A549 (cell line): ENCODE measurements around the gene BLTP3A. TPM values are rescaled to one million over a fixed set of nuclear protein-coding genes. Genes with fewer than 3 reads are reported as not detected.

Source experiments
- ATAC-seq, 2 experiments: fragments of 200-7000 bp in 1 of 2; fragments of >200 bp in 1 of 2; cut with Nextera tagmentation in 1 of 2; cut with Tn5 transposase in 1 of 2; 3 replicates each; pipeline versions ENCODE4 v1.8.0 to v1.9.1; 2018 to 2020; ENCODE audit warnings: mild to moderate bottlenecking in 1 of 2, moderate library complexity in 1 of 2
- CTCF ChIA-PET: fragments of 300-600 bp; sonication (Branson Sonifier 250); formaldehyde crosslinking; extraction: SDS; loops from one replicate; lab custom pipeline; 2021; ENCODE audit warnings: antibody characterized with exemption, inconsistent platforms; lab: Yijun Ruan, JAX
- POLR2A ChIA-PET: fragments of 350-600 bp; formaldehyde crosslinking; extraction: SDS; loops from one replicate; lab custom pipeline; 2021; ENCODE audit warnings: antibody characterized with exemption, inconsistent platforms; lab: Yijun Ruan, JAX
- DNase-seq, 2 experiments: peaks; one replicate each; pipeline versions ENCODE4 v3.0.0 to v3.0.0-alpha.2; 2011 to 2016; ENCODE audit warnings: low read depth in 1 of 2, low spot score in 1 of 2
- FAIRE-seq: peaks from 2 replicates; lab custom pipeline; 2011; peaks lifted over from hg19 to GRCh38; lab: Jason Lieb, UNC
- H3K27ac ChIP-seq, 2 experiments: fragments of >200 bp; sonication (Bioruptor Twin); formaldehyde crosslinking; 3 replicates each; pipeline ENCODE4 v1.5.1; 2016 to 2017
- H3K4me1 ChIP-seq: fragments of >200 bp; sonication (Bioruptor Twin); formaldehyde crosslinking; 3 replicates; pipeline ENCODE4 v1.6.1; 2016
- H3K4me2 ChIP-seq: fragments of >200 bp; sonication (Bioruptor Twin); formaldehyde crosslinking; 3 replicates; pipeline ENCODE4 v1.6.1; 2016
- H3K4me3 ChIP-seq: fragments of >200 bp; sonication (Bioruptor Twin); formaldehyde crosslinking; 3 replicates; pipeline ENCODE4 v1.5.1; 2016
- H3K9me3 ChIP-seq: fragments of >200 bp; sonication (Bioruptor Twin); formaldehyde crosslinking; 3 replicates; pipeline ENCODE4 v1.6.1; 2016
- CEBPB ChIP-seq, 2 experiments: fragments of >200 bp in 1 of 2; sonication (Bioruptor Twin) in 1 of 2; formaldehyde crosslinking in 1 of 2; IDR thresholded peaks; 2 replicates each; pipeline ENCODE4 v1.6.1; 2012 to 2016
- CHD2 ChIP-seq: fragments of 150-350 bp; IDR thresholded peaks from 2 replicates; pipeline ENCODE4 v1.6.1; 2014; ENCODE audit warnings: low read length; ENCODE audit not compliant: partially characterized antibody
- CHD4 ChIP-seq: fragments of 200-600 bp; sonication (generic); IDR thresholded peaks from 2 replicates; pipeline ENCODE4 v1.6.1; 2016; ENCODE audit warnings: antibody characterized with exemption, mild to moderate bottlenecking, borderline replicate concordance
- EHF ChIP-seq: fragments of 250-450 bp; sonication (Bioruptor Pico); IDR thresholded peaks from 2 replicates; pipeline ENCODE4 v1.5.0; 2020; ENCODE audit warnings: mild to moderate bottlenecking
- EP300 ChIP-seq, 2 experiments: fragments of >200 bp; sonication (Bioruptor Twin); formaldehyde crosslinking; IDR thresholded peaks; 2 replicates in 1 of 2; 3 replicates in 1 of 2; pipeline ENCODE4 v1.6.1; 2016 to 2017
- FOSB ChIP-seq: fragments of 250-450 bp; sonication (Bioruptor Pico); IDR thresholded peaks from 2 replicates; pipeline ENCODE4 v1.5.0; 2020; ENCODE audit warnings: mild to moderate bottlenecking, moderate library complexity
- HMGXB4 ChIP-seq: fragments of 250-450 bp; sonication (Bioruptor Pico); IDR thresholded peaks from 2 replicates; pipeline ENCODE4 v1.5.0; 2021; ENCODE audit warnings: mild to moderate bottlenecking, moderate library complexity, borderline replicate concordance
- HOXA7 ChIP-seq: fragments of 250-450 bp; sonication (Bioruptor Pico); IDR thresholded peaks from 2 replicates; pipeline ENCODE4 v1.5.0; 2020; ENCODE audit warnings: mild to moderate bottlenecking, moderate library complexity
- HOXB13 ChIP-seq: fragments of 250-450 bp; sonication (Bioruptor Pico); IDR thresholded peaks from 2 replicates; pipeline ENCODE4 v1.5.0; 2020; ENCODE audit warnings: low read depth, mild to moderate bottlenecking, moderate library complexity
- PHF8 ChIP-seq: fragments of 200-600 bp; sonication (generic); IDR thresholded peaks from 2 replicates; pipeline ENCODE4 v1.6.1; 2016; ENCODE audit warnings: low read depth, mild to moderate bottlenecking, antibody characterized with exemption, moderate library complexity, borderline replicate concordance
- POLR2A ChIP-seq: IDR thresholded peaks from 2 replicates; pipeline ENCODE4 v1.6.1; 2012; ENCODE audit warnings: mild to moderate bottlenecking, low read length
- POLR2AphosphoS2 ChIP-seq: conservative IDR thresholded peaks from 2 replicates; pipeline ENCODE4 v1.6.1; 2012; ENCODE audit warnings: low read length, improper control_type of control experiment, inconsistent platforms
- ZSCAN20 ChIP-seq: fragments of 250-450 bp; sonication (Bioruptor Pico); IDR thresholded peaks from 2 replicates; pipeline ENCODE4 v1.8.0; 2022; ENCODE audit warnings: mild to moderate bottlenecking, moderate library complexity
- WGBS: methylation state at CpG from one replicate; pipeline ENCODE4 v1.1.6; 2017; ENCODE audit errors: missing lambda C conversion rate; 5-methylcytosine and 5-hydroxymethylcytosine counted together
- polyA minus RNA-seq: library from RNA; depleted of rRNA, polyadenylated mRNA; stranded (reverse); fragments of >200 nt; gene quantifications from 2 replicates; pipeline ENCODE4 v1.2.3, GENCODE V29; 2011; rRNA and poly(A)+ RNA removed
- polyA plus RNA-seq, 4 experiments: library from polyadenylated mRNA; depleted of rRNA in 3 of 4; stranded (reverse); fragments of >200 nt; fragmentation: RNase III in 1 of 4; extraction: RNeasy Plus Mini Kit Qiagen cat#74134 plus additional on column Dnase treatment in 1 of 4; gene quantifications; 2 replicates in 3 of 4; 3 replicates in 1 of 4; pipeline ENCODE4 v1.2.3, GENCODE V29; 2011 to 2017

BLTP3A gene, protein sequence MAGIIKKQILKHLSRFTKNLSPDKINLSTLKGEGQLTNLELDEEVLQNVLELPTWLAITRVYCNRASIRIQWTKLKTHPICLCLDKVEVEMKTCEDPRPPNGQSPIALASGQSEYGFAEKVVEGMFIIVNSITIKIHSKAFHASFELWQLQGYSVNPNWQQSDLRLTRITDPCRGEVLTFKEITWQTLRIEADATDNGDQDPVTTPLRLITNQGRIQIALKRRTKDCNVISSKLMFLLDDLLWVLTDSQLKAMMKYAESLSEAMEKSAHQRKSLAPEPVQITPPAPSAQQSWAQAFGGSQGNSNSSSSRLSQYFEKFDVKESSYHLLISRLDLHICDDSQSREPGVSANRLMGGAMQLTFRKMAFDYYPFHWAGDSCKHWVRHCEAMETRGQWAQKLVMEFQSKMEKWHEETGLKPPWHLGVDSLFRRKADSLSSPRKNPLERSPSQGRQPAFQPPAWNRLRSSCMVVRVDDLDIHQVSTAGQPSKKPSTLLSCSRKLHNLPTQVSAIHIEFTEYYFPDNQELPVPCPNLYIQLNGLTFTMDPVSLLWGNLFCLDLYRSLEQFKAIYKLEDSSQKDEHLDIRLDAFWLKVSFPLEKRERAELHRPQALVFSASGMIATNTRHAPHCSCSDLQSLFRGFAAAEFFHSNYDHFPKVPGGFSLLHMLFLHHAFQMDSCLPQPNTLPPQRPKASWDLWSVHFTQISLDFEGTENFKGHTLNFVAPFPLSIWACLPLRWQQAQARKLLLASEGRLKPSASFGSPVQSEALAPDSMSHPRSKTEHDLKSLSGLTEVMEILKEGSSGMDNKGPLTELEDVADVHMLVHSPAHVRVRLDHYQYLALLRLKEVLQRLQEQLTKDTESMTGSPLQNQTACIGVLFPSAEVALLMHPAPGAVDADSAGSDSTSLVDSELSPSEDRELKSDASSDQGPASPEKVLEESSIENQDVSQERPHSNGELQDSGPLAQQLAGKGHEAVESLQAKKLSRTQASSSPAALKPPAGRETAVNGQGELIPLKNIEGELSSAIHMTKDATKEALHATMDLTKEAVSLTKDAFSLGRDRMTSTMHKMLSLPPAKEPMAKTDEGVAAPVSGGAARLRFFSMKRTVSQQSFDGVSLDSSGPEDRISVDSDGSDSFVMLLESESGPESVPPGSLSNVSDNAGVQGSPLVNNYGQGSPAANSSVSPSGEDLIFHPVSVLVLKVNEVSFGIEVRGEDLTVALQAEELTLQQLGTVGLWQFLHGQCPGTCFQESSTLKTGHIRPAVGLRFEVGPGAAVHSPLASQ (N-terminal part only)
- 15.0 and 15.7 TPM in 2 replicates for polyA plus RNA-seq (2011; rRNA removed)
- 3.2 and 4.4 TPM in 2 replicates for polyA plus RNA-seq (2012; cell fraction: cytosol; rRNA removed)
- polyA plus RNA-seq (2012; cell fraction: nucleus; rRNA removed) = 3.2 and 3.4 TPM in 2 replicates
- 4.2 to 4.9 TPM (median 4.3 TPM) in 3 replicates for polyA plus RNA-seq (2017; fragmentation: RNase III; extraction: RNeasy Plus Mini Kit Qiagen cat#74134 plus additional on column Dnase treatment)
- 35.8 and 38.5 TPM in 2 replicates for polyA minus RNA-seq

DNA sequence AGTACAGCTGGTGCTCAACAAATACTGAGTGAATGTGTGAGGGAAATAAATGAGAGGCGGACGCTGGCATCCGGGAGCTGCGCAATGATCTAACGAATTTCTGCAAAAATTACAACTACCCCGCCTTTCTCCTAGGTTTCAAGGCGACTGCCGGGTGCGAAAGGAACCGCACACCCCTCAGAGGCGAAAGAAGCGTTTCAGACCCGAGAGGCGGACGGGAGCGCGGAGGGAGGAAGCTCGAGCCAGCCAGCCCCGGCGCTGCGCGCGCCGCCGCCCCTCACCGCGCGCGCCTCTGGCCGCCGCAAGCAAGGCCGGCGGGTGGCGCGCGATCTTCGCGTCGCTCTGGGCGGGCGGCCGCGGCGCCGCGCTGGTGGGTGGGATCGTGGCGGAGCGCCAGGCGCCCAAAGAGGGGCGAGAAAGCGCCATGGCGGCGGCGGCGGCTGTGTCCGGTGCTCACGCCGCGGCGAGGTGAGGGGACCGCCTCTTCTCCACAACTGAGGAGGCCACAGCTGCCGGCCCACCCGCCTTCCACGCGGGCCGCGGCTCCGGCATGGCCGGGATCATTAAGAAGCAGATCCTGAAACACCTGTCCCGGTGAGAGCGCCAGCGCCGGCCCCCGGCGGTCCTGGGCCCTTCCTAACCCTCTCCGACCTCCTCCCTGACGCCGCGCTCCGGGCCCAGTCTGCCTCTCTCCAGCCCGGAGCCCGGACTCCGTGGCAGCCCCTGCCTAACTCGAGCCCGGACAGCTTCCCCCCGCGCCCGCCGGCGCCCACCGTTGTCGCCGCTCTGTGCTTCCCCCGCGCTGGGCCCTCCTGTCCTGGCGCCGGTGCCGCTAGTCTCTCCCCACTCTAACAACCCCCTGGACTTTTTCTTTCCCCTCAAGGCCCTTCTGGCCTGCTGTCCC is at the start of gene BLTP3A:
Gene BLTP3A (plus strand): TSS at position 383 of the 904 bp plus-strand sequence. CDS start 168 bp downstream, at position 551.
- Histone ChIP-seq H3K9me3 (no peaks in the 10 kb centered on the region), H3K4me3 (peak within 1 kb of the TSS; percentile 96), H3K4me2 (peak within 1 kb of the TSS; percentile 90), H3K27ac (peak within 1 kb of the TSS; percentile 93 to 99), H3K4me1 (peaks cover 20% of the 10 kb centered on the region)
- peak; percentile 42; the same call in 1 of the 2 replicates for TF ChIP-seq POLR2A
- TF ChIP-seq POLR2AphosphoS2 = no peak
- no peak for TF ChIP-seq ZSCAN20 (CRISPR knock-in tag)
- TF ChIP-seq PHF8 = peak; percentile 52; the same call in 1 of the 2 replicates
- TF ChIP-seq CEBPB (IDR thresholded peaks at IDR 0.05) = no peak
- peak; percentile 27; the same call in 1 of the 2 replicates for TF ChIP-seq HMGXB4
- no peak for TF ChIP-seq CHD2
- TF ChIP-seq EP300 (IDR thresholded peaks at IDR 0.05) = no peak
- no peak for TF ChIP-seq FOSB (CRISPR knock-in tag)
- no peak for TF ChIP-seq HOXB13 (CRISPR knock-in tag)
- under 1% methylated on average over 31 of the region's 99 CpGs for WGBS
- DNase-seq = peak; percentile 61 to 69
- peak; percentile 88 to 89 for ATAC-seq
- ChIA-PET POLR2A (interaction anchor here (0.6 to 1.3 kb wide), 5 partner anchors 25 to 366 kb away, joined by 3 to 10 read pairs (median 3); partner anchors contain the start of genes SNRPC and TAF11), CTCF (interaction anchor here (0.5 to 2.4 kb wide), 16 partner anchors 9 to 628 kb away, joined by 3 to 7 read pairs (median 4); partner anchors contain the start of gene TAF11)
- FAIRE-seq = no peak

DNA sequence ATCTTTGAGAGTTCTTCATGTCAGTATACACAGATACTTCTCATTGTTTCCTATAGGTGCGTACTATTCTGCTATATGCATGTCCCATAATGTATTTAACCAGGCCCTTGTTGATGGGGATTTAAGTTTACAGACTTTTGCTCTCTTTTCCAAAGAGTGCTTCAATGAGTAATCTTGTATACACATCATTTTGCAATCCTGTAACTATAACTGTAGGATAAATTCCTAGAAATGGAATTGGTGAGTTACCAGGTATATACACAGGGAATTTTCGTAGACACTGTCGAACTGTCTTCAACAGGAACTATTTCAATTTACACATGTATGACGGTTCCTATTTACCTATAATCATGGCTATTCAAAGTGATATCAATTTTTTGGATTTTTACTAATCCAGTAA is 49.8 kb upstream of the BLTP3A start:
- 72% methylated on average over 4 of the region's 4 CpGs for WGBS
- Histone ChIP-seq H3K4me1 (peaks cover 11% of the 10 kb centered on the region; the same call in 2 of the 3 replicates), H3K9me3 (no peaks in the 10 kb centered on the region), H3K4me2 (no peak overlapping the region), H3K4me3 (no peak overlapping the region), H3K27ac (no peak overlapping the region)
- no peak for FAIRE-seq
- CTCF ChIA-PET = interaction anchor here (0.8 kb wide), 1 partner anchor 398 kb away, joined by 3 read pairs; no protein-coding TSS in a partner anchor
- no peak for TF ChIP-seq EHF (CRISPR knock-in tag)
- TF ChIP-seq CHD4 = no peak
- TF ChIP-seq HOXA7 (CRISPR knock-in tag) = no peak
- POLR2A ChIA-PET = interaction anchor here (1.2 kb wide), 1 partner anchor 15 kb away, joined by 3 read pairs; the partner anchor contains the start of gene SNRPC
- no peak for ATAC-seq
- no peak for DNase-seq
